Prostate gland (tissue), 2 donors: ENCODE data around the gene FANCI. TPM values are rescaled to one million over a fixed set of nuclear protein-coding genes. Genes with fewer than 3 reads are reported as not detected.

ENCODE experiments used
- DNase-seq: peaks from one replicate; pipeline ENCODE4 v3.0.0-alpha.2; 2019; ENCODE audit warnings: low spot score
- H3K27ac ChIP-seq, 2 donors: fragments of 200-600 bp; sonication (generic); 2 replicates each; pipeline ENCODE4 v1.5.1; 2017 to 2019
- H3K27me3 ChIP-seq: fragments of 200-600 bp; sonication (generic); replicated peaks from 2 replicates; pipeline ENCODE4 v1.5.1; 2019; ENCODE audit not compliant: insufficient read depth
- H3K36me3 ChIP-seq, 2 donors: fragments of 200-600 bp; sonication (generic); 1 replicate in 1 of 2; 2 replicates in 1 of 2; pipeline versions ENCODE4 v1.5.1 to v1.8.1; 2017 to 2019
- H3K4me1 ChIP-seq: fragments of 200-600 bp; sonication (generic); replicated peaks from 2 replicates; pipeline ENCODE4 v1.5.1; 2019
- H3K4me3 ChIP-seq, 2 donors: fragments of 200-600 bp; sonication (generic); 2 replicates each; pipeline ENCODE4 v1.5.1; 2017 to 2019
- H3K9me3 ChIP-seq: fragments of 200-600 bp; sonication (generic); 2 replicates; pipeline ENCODE4 v1.5.1; 2017
- POLR2A ChIP-seq: fragments of 450-650 bp; IDR thresholded peaks from one replicate; pipeline ENCODE4 v1.6.1; 2016; ENCODE audit warnings: antibody characterized with exemption, mild to moderate bottlenecking
- POLR2AphosphoS5 ChIP-seq: sonication (generic); formaldehyde crosslinking; IDR thresholded peaks from one replicate; pipeline ENCODE4 v1.6.1; 2017; ENCODE audit warnings: antibody characterized with exemption
- WGBS: methylation state at CpG from one replicate; pipeline ENCODE4 v1.1.5; 2018; 5-methylcytosine and 5-hydroxymethylcytosine counted together
- intact Hi-C: fragments of 100-400 bp; cut with DNase I; formaldehyde crosslinking; loops from one replicate; pipeline ENCODE4 v1.14.2; 2022
- total RNA-seq, 2 donors: library from RNA; depleted of rRNA; stranded (reverse); fragments of >200 nt; gene quantifications; one replicate each; pipeline ENCODE4 v1.1.0, GENCODE V29; 2016
- TF ChIP-seq, protein P1 (sequence below), 4 experiments: fragments of 200-600 bp in 2 of 4; fragments of 450-650 bp in 2 of 4; sonication (generic) in 2 of 4; IDR thresholded peaks; 1 replicate in 3 of 4; 2 replicates in 1 of 4; pipeline ENCODE4 v1.5.1; 2016 to 2019; ENCODE audit warnings: antibody characterized with exemption in 4 of 4, mild to moderate bottlenecking in 2 of 4, moderate library complexity in 2 of 4

FANCI gene
- total RNA-seq, 2 donors from 2014 or later = 7.8 to 22.7 TPM

DNA sequence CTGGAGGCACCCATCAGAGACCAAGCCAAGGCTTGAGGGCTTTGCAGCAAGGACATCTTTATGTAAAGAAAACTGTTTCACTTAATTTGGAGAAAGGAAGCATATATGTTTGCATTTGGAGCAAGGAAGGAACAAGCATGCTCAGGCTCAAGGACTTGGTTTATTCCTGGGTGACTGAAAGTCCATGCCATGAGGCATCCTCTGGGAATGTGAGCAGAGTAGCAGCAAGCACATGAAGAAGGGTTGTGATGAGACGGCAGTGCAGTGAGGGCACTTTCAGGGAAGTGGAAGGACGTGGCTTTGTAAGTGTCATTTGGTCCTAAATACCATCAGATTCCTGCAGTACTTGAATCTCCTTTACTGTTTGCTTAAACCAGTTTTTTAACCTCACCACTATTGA, 64.0 kb downstream of the FANCI start:
- DNase-seq = no peak
- H3K27ac ChIP-seq = no peak overlapping the region
- H3K36me3 ChIP-seq = no peaks in the 10 kb centered on the region
- no peak overlapping the region for H3K4me3 ChIP-seq
- H3K27me3 ChIP-seq = no peaks in the 10 kb centered on the region
- intact Hi-C loops = no loop called here
- H3K9me3 ChIP-seq = no peaks in the 10 kb centered on the region
- H3K4me1 ChIP-seq = no peaks in the 10 kb centered on the region
- WGBS = 89% methylated on average over 2 of the region's 2 CpGs
- TF ChIP-seq POLR2AphosphoS5 (no peak), POLR2A (no peak)
- TF ChIP-seq, protein P1, sequence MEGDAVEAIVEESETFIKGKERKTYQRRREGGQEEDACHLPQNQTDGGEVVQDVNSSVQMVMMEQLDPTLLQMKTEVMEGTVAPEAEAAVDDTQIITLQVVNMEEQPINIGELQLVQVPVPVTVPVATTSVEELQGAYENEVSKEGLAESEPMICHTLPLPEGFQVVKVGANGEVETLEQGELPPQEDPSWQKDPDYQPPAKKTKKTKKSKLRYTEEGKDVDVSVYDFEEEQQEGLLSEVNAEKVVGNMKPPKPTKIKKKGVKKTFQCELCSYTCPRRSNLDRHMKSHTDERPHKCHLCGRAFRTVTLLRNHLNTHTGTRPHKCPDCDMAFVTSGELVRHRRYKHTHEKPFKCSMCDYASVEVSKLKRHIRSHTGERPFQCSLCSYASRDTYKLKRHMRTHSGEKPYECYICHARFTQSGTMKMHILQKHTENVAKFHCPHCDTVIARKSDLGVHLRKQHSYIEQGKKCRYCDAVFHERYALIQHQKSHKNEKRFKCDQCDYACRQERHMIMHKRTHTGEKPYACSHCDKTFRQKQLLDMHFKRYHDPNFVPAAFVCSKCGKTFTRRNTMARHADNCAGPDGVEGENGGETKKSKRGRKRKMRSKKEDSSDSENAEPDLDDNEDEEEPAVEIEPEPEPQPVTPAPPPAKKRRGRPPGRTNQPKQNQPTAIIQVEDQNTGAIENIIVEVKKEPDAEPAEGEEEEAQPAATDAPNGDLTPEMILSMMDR (IDR thresholded peaks at IDR 0.05) = no peak

DNA sequence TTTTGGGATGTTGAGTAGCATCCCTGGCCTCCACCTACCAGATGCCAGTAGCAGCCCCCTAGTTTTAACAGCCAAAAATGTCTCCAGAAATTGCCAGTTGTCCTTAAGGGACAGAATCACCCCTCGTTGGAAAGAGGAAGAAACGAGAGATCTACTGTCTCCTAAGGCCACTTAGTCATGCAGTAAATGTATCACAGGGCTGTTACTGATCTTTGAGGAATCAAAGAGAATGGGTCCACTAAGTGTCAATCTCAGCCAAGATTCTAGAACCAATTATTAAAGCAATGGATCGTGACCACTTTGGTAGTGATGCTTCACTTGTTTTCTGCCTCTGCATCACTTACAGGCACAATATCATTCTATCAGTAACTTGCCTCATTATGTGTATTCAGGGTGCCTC, 64.5 kb downstream of the FANCI start:
- TF ChIP-seq POLR2A = no peak
- TF ChIP-seq, protein P1 (IDR thresholded peaks at IDR 0.05) = no peak
- TF ChIP-seq POLR2AphosphoS5 = no peak
- Histone ChIP-seq H3K4me3 (no peak overlapping the region), H3K9me3 (no peaks in the 10 kb centered on the region), H3K27ac (no peak overlapping the region), H3K4me1 (no peaks in the 10 kb centered on the region), H3K36me3 (no peaks in the 10 kb centered on the region), H3K27me3 (no peaks in the 10 kb centered on the region)
- 62% methylated on average over 3 of the region's 3 CpGs for WGBS
- intact Hi-C loops = no loop called here
- DNase-seq = no peak

DNA sequence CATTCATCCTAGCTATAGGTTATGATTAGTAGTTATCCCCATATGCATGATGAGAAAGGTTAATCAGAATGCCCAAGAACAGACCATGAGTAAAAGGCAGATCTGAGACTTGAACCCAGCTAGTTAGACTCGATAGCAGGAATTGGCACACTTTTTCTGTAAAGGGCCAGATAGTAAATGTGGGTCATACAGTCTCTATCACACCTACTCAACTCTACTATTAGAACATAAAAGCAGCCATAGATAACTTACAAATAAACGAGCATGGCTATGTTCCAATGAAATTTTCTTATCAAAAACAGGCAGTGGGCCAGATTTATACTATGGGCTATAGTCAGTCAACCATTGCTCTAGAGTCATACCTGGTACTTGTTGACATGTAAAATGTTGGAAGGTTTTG, 66.2 kb downstream of the FANCI start:
- 85% methylated on average over 2 of the region's 2 CpGs for WGBS
- no peak overlapping the region for H3K4me3 ChIP-seq
- TF ChIP-seq, protein P1 (IDR thresholded peaks at IDR 0.05) = no peak
- TF ChIP-seq POLR2A (no peak), POLR2AphosphoS5 (no peak)
- no peaks in the 10 kb centered on the region for H3K4me1 ChIP-seq
- H3K36me3 ChIP-seq = no peaks in the 10 kb centered on the region
- H3K27ac ChIP-seq = no peak overlapping the region
- H3K9me3 ChIP-seq = no peaks in the 10 kb centered on the region
- no peak for DNase-seq
- H3K27me3 ChIP-seq = no peaks in the 10 kb centered on the region
- intact Hi-C loops = no loop called here

DNA sequence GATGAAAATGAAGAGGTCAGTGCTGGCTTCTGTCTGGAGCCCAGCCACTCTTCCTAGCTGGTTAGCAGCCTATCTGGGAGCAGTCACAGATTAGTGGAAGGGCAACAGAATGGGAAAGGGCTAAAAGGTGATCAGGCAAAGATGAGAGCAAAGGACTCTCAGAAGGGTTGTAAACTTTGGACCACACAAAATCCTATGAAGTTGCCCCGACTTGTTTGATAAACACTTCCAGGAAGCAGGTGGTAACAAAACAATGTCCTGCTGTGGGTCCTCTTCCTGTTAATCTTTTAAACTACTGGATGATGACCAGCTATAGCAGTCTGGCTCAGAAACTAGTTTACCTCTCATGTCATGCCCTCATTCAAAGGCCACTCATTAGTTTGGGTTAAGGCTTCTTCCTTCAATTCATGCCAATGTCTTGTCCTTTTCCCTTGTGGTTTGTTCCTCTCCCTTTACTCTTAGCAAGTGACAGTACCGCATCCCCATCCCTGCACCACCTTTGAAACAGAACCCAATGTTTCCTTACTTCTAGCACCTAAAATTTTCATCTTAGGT, 71.7 kb downstream of the FANCI start:
- no peak overlapping the region for H3K4me3 ChIP-seq
- H3K36me3 ChIP-seq = peaks cover 7 to 22% of the 10 kb centered on the region in 2 donors
- DNase-seq = no peak
- 61% methylated on average over 2 of the region's 2 CpGs for WGBS
- no peaks in the 10 kb centered on the region for H3K27me3 ChIP-seq
- intact Hi-C loops = no loop called here
- no peaks in the 10 kb centered on the region for H3K4me1 ChIP-seq
- H3K9me3 ChIP-seq = no peaks in the 10 kb centered on the region
- TF ChIP-seq, protein P1 (IDR thresholded peaks at IDR 0.05) = no peak
- no peak for TF ChIP-seq POLR2AphosphoS5
- no peak for TF ChIP-seq POLR2A
- H3K27ac ChIP-seq = no peak overlapping the region

DNA sequence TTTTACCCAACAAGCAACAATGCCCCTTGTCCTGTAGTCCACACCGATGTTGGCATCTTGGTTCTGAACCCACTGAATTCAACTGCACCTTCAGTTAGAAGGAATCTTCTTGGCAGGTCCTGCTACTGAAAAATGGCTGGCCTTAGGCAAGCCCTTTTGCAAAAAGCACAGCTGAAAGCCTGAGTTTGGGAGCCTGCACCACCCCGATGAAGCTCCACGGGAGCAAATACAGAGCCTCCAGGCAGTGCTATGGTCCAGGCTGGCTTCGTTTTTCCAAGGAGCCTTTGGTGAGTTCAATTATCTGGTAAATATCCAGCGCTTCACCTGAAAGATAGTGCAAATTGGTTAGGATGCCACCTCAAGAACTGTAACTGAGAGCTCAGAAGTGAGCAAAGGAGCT, 72.7 kb downstream of the FANCI start:
- 87% methylated on average over 5 of the region's 5 CpGs for WGBS
- DNase-seq = no peak
- Histone ChIP-seq H3K27ac (no peak overlapping the region), H3K4me1 (no peaks in the 10 kb centered on the region), H3K36me3 (peaks cover 7 to 24% of the 10 kb centered on the region in 2 donors), H3K9me3 (no peaks in the 10 kb centered on the region), H3K27me3 (no peaks in the 10 kb centered on the region), H3K4me3 (no peak overlapping the region)
- TF ChIP-seq POLR2AphosphoS5 (no peak), POLR2A (no peak)
- TF ChIP-seq, protein P1 (IDR thresholded peaks at IDR 0.05) = no peak
- intact Hi-C loops = no loop called here
